ENCODE results near the gene RNF114.
"Not testable (repeated sequence)": the region's sequence is repeated elsewhere in the genome, so short reads cannot be mapped to it uniquely, and the experiment has no call there.

The RNF114 gene

GRCh38 chr20:49969234-49969633, 33.0 kb downstream of the RNF114 start:
- DNase-seq = no peak
- Histone ChIP-seq H3K4me3 (no peak overlapping the region), H3K27ac (no peak overlapping the region), H3K4me1 (no peaks in the 10 kb centered on the region), H3K27me3 (no peaks in the 10 kb centered on the region), H3K9me3 (no peaks in the 10 kb centered on the region), H3K36me3 (peaks cover 0 to 6% (median 0%) of the 10 kb centered on the region in 3 donors)
- no peak for TF ChIP-seq CTCF (IDR thresholded peaks at IDR 0.05)
- intact Hi-C loops (cut with DNase I; ENCODE audit: low total_unique reads) = no loop called here

- no peak for DNase-seq
- no peak for TF ChIP-seq CTCF (IDR thresholded peaks at IDR 0.05)
- intact Hi-C loops (cut with DNase I; ENCODE audit: low total_unique reads) = loop anchor here (10.0 kb wide), 1 partner anchor 205 kb away; no protein-coding TSS in a partner anchor
- Histone ChIP-seq H3K9me3 (no peaks in the 10 kb centered on the region), H3K27me3 (no peaks in the 10 kb centered on the region), H3K36me3 (no peaks in the 10 kb centered on the region), H3K27ac (no peak overlapping the region), H3K4me1 (no peaks in the 10 kb centered on the region), H3K4me3 (no peak overlapping the region)
Measured at GRCh38 chr20:49969946-49970345, 33.7 kb downstream of the RNF114 start.

GRCh38 chr20:49970498-49970897, 34.3 kb downstream of the RNF114 start:
- TF ChIP-seq CTCF (IDR thresholded peaks at IDR 0.05) = no peak
- intact Hi-C loops (cut with DNase I; ENCODE audit: low total_unique reads) = loop anchor here (10.0 kb wide), 1 partner anchor 204 kb away; no protein-coding TSS in a partner anchor

GRCh38 chr20:49973981-49974380, 37.8 kb downstream of the RNF114 start:
- peaks cover 0 to 2% (median under 1%) of the 10 kb centered on the region in 4 donors for H3K4me1 ChIP-seq
- no peak overlapping the region for H3K27ac ChIP-seq
- no peak overlapping the region for H3K4me3 ChIP-seq
- intact Hi-C loops (cut with DNase I; ENCODE audit: low total_unique reads) = loop anchor here (10.0 kb wide), 1 partner anchor 201 kb away; no protein-coding TSS in a partner anchor
- no peak for TF ChIP-seq CTCF (IDR thresholded peaks at IDR 0.05)
- no peaks in the 10 kb centered on the region for H3K36me3 ChIP-seq
- no peaks in the 10 kb centered on the region for H3K27me3 ChIP-seq
- no peak for DNase-seq
- no peaks in the 10 kb centered on the region for H3K9me3 ChIP-seq

More at GRCh38 chr20:49970498-49970897, 34.3 kb downstream of the RNF114 start:
- no peak overlapping the region for H3K27ac ChIP-seq
- no peaks in the 10 kb centered on the region for H3K9me3 ChIP-seq
- H3K27me3 ChIP-seq = no peaks in the 10 kb centered on the region
- H3K4me1 ChIP-seq = no peaks in the 10 kb centered on the region
- H3K36me3 ChIP-seq = no peaks in the 10 kb centered on the region
- no peak overlapping the region for H3K4me3 ChIP-seq
- DNase-seq = no peak

GRCh38 chr20:49976542-49976941, 40.3 kb downstream of the RNF114 start:
- intact Hi-C loops (cut with DNase I; ENCODE audit: low total_unique reads) = loop anchor here (10.0 kb wide), 1 partner anchor 198 kb away; no protein-coding TSS in a partner anchor
- DNase-seq = no peak
- Histone ChIP-seq H3K4me3 (no peak overlapping the region), H3K4me1 (peaks cover 0 to 7% (median 3%) of the 10 kb centered on the region in 4 donors), H3K27ac (no peak overlapping the region), H3K9me3 (no peaks in the 10 kb centered on the region), H3K27me3 (no peaks in the 10 kb centered on the region), H3K36me3 (no peaks in the 10 kb centered on the region)
- no peak for TF ChIP-seq CTCF (IDR thresholded peaks at IDR 0.05)

- H3K4me1 ChIP-seq = peaks cover 0 to 15% (median 10%) of the 10 kb centered on the region in 4 donors
- H3K9me3 ChIP-seq, H3K27ac ChIP-seq, H3K36me3 ChIP-seq, DNase-seq, H3K4me3 ChIP-seq, H3K27me3 ChIP-seq: not testable (repeated sequence)
- intact Hi-C loops (cut with DNase I; ENCODE audit: low total_unique reads) = loop anchor here (1.0 to 10.0 kb wide), 2 partner anchors 94 to 197 kb away; no protein-coding TSS in a partner anchor
Measured at GRCh38 chr20:49977740-49978139, 41.5 kb downstream of the RNF114 start.

Data from tibial artery (tissue), 4 donors.